ENCODE data around the gene CNTNAP2. TPM values are rescaled to one million over a fixed set of nuclear protein-coding genes. Genes with fewer than 3 reads are reported as not detected.

The CNTNAP2 gene
- total and polyA plus RNA-seq, 9 donors = 0.24 to 7.0 (median 1.5) TPM

DNA sequence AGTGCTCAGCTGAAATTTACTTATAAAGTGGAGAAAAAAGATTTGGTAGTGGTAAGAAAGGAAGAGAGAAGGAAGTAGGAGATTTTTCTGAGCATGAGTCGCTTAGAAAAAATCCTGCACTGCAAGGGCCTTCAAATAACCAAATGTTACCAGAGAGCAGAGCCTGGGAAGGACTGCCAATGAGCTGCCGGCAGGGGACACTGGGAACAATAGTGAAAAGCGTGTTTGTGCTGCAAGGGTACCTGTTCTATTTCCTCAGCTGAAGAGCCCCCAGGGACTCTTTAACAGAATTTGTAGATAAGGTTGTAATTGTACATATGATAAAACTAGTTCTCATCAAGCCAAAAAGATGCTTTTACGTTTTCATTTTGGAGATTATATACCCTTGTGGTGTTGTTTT lies 1777.7 kb downstream of the CNTNAP2 start:
- H3K4me3 ChIP-seq = no peak overlapping the region
- no peak overlapping the region for H3K27ac ChIP-seq
- TF ChIP-seq, protein P1, sequence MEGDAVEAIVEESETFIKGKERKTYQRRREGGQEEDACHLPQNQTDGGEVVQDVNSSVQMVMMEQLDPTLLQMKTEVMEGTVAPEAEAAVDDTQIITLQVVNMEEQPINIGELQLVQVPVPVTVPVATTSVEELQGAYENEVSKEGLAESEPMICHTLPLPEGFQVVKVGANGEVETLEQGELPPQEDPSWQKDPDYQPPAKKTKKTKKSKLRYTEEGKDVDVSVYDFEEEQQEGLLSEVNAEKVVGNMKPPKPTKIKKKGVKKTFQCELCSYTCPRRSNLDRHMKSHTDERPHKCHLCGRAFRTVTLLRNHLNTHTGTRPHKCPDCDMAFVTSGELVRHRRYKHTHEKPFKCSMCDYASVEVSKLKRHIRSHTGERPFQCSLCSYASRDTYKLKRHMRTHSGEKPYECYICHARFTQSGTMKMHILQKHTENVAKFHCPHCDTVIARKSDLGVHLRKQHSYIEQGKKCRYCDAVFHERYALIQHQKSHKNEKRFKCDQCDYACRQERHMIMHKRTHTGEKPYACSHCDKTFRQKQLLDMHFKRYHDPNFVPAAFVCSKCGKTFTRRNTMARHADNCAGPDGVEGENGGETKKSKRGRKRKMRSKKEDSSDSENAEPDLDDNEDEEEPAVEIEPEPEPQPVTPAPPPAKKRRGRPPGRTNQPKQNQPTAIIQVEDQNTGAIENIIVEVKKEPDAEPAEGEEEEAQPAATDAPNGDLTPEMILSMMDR (IDR thresholded peaks at IDR 0.05) = no peak
- TF ChIP-seq POLR2A (IDR thresholded peaks at IDR 0.05) = no peak
- no peaks in the 10 kb centered on the region for H3K27me3 ChIP-seq
- DNase-seq = no peak
- WGBS, 3 donors = 52 to 66% (median 58%) methylated on average over 4 of the region's 4 CpGs
- intact Hi-C loops (cut with DNase I) = no loop called here
- H3K9me3 ChIP-seq = no peaks in the 10 kb centered on the region
- no peaks in the 10 kb centered on the region for H3K36me3 ChIP-seq
- no peaks in the 10 kb centered on the region for H3K4me1 ChIP-seq (ENCODE audit: insufficient read depth)

DNA sequence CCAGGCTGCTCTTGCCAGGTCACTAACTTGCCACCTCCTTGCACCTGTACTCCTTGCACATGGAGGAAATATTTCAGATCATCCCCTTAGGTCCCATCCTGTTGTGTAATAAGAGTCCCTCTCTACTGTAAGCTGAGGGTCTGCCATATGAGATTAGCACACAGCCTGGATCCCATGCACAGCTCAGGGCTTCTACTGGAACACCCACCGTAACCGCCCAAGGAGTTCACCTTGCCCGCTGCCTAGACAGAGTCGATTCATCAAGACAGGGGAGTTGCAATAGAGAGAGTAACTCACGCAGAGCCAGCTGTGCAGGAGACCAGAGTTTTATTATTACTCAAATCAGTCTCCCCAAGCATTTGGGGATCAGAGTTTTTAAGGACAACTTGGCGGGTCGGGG lies 1779.5 kb downstream of the CNTNAP2 start:
- Histone ChIP-seq H3K27me3 (no peaks in the 10 kb centered on the region), H3K4me1 (ENCODE audit: insufficient read depth) (no peaks in the 10 kb centered on the region), H3K27ac (no peak overlapping the region), H3K4me3 (no peak overlapping the region), H3K9me3 (no peaks in the 10 kb centered on the region), H3K36me3 (no peaks in the 10 kb centered on the region)
- intact Hi-C loops (cut with DNase I) = no loop called here
- DNase-seq = no peak
- 92 to 97% (median 95%) methylated on average over 7 of the region's 7 CpGs for WGBS, 3 donors
- TF ChIP-seq POLR2A (IDR thresholded peaks at IDR 0.05) = no peak
- TF ChIP-seq, protein P1 (IDR thresholded peaks at IDR 0.05) = no peak
- no peak for TF ChIP-seq EP300 (IDR thresholded peaks at IDR 0.05)

DNA sequence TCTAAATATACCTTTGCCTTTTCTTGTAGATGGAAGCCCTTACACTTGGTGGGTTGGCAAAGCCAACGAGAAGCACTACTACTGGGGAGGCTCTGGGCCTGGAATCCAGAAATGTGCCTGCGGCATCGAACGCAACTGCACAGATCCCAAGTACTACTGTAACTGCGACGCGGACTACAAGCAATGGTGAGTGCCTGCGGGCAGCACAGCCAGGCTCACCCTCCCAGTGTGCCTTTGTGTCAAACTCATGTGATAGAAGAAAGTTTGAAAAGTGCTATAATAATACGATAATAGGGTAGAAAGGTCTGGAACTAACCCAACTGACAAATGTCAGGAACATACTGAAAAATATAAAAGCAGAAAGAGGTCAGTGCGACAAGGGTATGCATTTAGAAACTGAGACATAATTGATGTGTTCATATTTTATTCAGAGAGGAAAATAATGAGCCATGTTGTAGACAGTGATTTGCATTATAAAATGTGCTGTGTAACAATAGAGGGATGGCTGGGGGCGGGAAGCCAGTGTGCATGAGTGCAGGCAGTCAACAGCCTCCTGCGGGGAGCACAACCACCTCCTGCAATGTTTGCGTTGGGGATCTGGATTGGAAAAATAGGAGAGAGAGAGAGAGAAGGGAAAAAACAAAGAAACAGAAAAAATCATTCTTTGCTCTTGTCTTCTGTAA lies 1787.1 kb downstream of the CNTNAP2 start:
- DNase-seq = no peak
- Histone ChIP-seq H3K36me3 (no peaks in the 10 kb centered on the region), H3K9me3 (no peaks in the 10 kb centered on the region), H3K4me3 (no peak overlapping the region), H3K4me1 (ENCODE audit: insufficient read depth) (no peaks in the 10 kb centered on the region), H3K27me3 (no peaks in the 10 kb centered on the region), H3K27ac (no peak overlapping the region)
- no peak for TF ChIP-seq EP300 (IDR thresholded peaks at IDR 0.05)
- no peak for TF ChIP-seq POLR2A (IDR thresholded peaks at IDR 0.05)
- TF ChIP-seq, protein P1 (IDR thresholded peaks at IDR 0.05) = no peak
- WGBS, 3 donors = 87 to 90% (median 90%) methylated on average over 13 of the region's 13 CpGs
- intact Hi-C loops (cut with DNase I) = no loop called here

DNA sequence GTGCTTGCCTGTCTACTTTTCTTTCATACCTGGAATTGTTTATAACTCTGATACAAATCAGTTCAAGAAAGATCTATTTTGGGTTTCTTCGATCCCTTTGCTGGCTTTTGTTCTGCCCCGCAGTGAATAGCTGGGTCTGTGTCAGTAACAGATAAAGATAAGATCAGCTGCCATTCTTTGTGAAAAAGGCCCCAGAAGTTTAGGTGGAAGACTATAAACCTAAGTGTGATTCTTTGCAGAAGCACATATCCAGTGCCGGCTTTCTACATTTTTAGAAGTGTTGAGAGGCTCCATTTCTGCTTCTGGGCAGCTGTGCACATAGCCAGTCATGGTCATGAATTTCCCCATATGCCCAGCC lies 1787.6 kb downstream of the CNTNAP2 start:
- TF ChIP-seq, protein P1 (IDR thresholded peaks at IDR 0.05) = no peak
- TF ChIP-seq POLR2A (IDR thresholded peaks at IDR 0.05) (no peak), EP300 (IDR thresholded peaks at IDR 0.05) (no peak)
- H3K4me3 ChIP-seq = no peak overlapping the region
- 34 to 53% (median 48%) methylated on average over 3 of the region's 3 CpGs for WGBS, 3 donors

More for the DNA sequence above, 1787.6 kb downstream of the CNTNAP2 start:
- intact Hi-C loops (cut with DNase I) = no loop called here
- no peak overlapping the region for H3K27ac ChIP-seq
- H3K4me1 ChIP-seq (ENCODE audit: insufficient read depth) = no peaks in the 10 kb centered on the region
- DNase-seq = no peak
- H3K9me3 ChIP-seq = no peaks in the 10 kb centered on the region
- H3K27me3 ChIP-seq = no peaks in the 10 kb centered on the region
- no peaks in the 10 kb centered on the region for H3K36me3 ChIP-seq
